ENCODE results near the gene UGT1A7.

UGT1A7 gene

DNA sequence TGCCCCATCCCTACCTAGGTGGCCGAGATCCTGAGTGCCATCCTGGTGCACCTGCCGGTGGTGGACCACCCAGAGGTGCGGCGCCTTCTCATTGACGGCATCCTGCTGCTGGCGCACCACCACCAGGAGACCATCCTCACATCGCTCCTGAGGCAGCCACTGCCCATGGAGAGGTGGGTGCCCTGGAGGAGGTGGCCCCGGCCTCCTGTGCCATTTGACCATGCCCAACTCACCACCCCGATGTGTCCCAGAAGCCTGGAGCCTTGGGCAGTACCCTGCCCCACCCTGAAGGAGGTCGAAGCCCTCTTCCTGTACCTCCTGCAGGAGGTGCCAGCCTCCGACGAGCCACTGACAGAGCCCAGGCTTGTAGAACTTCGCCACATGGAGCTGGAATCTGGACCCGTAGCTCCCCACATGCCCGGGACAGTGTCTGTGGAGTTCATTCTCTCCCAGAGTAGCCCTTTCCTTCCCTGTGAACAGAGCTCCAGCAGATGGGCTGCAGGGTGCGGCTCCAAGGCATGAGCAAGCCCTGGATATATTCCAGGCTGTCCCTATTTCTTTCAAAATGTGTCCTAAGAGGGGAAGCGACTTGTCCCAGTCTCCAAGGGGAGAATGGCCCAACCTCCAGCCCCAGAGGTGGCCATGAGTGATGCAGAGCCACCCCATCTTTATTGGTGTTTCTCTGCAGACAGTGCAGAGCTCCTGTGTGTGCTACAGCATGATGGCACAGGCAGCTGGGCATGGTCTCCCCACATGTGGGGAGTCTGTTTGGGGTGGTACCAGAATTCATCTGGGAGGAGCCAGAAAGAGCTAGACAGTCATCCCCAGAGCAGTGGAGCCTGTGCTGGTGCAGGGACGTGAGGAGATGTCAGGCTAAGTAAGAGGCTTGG is 138.4 kb downstream of the UGT1A7 start:
- DNase-seq: no peak

DNA sequence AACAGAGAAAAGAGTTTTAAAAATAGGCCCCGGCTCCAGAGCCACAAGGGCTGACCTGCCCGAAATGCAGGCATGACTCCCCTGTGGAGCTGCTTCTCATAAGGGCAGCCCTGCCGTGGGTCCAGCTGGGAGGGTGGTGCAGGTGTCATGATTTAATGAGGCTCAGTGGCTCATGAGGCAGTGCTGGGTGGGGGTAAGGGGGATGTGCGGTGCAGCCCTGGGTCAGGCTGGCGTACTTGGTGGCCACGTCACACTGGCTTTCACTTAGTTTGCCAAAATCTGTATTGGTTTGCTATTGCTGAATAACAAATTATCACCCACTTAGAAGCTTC is 139.0 kb downstream of the UGT1A7 start:
- DNase-seq: no peak

DNA sequence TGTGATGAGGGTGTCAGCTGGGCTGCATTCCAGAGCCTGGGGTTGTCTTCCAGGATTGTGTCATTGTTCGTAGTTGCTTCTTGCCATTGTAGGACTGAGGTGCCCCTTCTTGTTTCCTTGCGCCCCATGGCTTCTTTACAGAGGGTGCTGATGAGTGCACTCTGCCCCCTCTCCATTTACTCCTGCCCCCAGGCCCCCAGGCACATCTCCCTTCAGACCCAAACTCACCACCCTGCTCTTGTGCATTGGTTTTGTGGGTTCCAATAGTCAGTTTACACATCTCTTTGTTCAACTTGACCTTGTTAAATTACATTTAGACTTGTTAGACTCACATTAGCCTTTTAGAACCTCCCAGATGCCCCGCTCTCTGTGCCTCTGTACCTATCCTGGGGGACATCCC is 139.5 kb downstream of the UGT1A7 start:
- no peak for DNase-seq

DNA sequence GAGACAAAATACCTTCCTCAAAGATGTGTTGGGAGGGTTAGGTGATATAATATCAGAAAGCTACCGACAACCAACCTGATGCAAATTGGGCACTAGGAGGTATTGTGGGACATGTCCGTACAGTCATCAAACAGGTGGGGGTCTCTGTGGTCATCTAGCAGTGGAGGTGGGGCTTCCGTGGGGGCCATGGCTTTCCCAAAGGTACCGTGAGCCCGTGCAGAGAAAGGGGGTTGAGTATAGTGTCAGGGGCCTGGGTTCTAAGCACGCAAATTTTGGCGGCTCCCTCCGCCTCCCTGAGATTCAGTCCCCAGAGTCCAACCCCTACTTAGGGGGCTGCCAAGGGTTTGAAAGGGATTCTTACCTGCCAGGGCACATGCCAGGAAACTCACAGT is 140.0 kb downstream of the UGT1A7 start:
- DNase-seq: no peak

DNA sequence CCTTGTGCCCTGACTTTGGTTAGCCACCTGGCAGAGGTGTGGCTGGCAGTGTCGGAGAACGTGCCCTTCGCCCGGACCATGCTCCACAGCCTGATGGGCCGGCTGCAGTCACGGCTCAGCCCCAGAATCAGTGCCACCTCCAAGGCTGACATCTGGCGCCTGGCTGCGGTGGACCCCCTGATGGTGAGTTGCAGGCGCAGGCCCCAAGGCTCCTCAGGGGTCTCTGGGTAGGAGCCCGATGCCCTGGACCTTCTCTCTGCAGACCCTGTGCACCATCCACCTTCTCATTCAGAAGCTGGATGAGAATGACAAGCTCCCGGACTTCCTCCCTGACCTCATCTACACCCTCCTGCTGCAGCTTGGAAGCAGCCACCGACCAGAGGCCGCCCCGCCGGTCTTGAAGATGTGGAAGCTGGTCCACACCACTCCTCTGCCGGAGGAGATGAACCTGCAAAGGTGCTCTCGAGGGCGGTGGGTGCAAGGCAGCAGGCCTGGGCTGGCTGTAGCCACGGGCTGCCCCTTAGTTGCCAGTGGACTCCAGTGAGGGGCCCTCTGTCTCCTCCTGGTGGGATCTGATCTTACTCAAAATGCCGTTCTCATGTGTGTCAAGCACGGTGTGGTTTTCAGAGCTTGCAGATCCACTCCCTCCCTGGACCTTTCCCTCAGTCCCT is 140.5 kb downstream of the UGT1A7 start:
- no peak for DNase-seq

All from activated effector memory CD4-positive, alpha-beta T cell treated with Interleukin-2 at 50 U/mL for 16 hours (primary cell).